Right renal cortex interstitium (tissue), 3 donors: ENCODE measurements around the gene VWA3B. TPM values are rescaled to one million over a fixed set of nuclear protein-coding genes. Genes with fewer than 3 reads are reported as not detected.
"Not testable (repeated sequence)": the region's sequence is repeated elsewhere in the genome, so short reads cannot be mapped to it uniquely, and the experiment has no call there.

ENCODE experiments used
- DNase-seq, 3 donors: peaks; one replicate each; pipeline ENCODE4 v3.0.0-alpha.2; 2013; ENCODE audit warnings: low read depth in 3 of 3, low spot score in 2 of 3
- polyA plus RNA-seq, 3 donors: library from polyadenylated mRNA; unstranded; fragments of 120-200 nt; gene quantifications; one replicate each; pipeline ENCODE4 v1.2.1, GENCODE V29; 2013; ENCODE audit not compliant: insufficient read length in 3 of 3

VWA3B gene
- polyA plus RNA-seq, 3 donors = 0.40 to 0.72 (median 0.54) TPM

GRCh38 chr2:98293030-98293429, 206.1 kb downstream of the VWA3B start:
- DNase-seq = no peak

GRCh38 chr2:98293931-98294687, 207.1 kb downstream of the VWA3B start:
- DNase-seq = no peak

GRCh38 chr2:98294711-98295110, 207.7 kb downstream of the VWA3B start:
- no peak for DNase-seq

- DNase-seq = no peak
Observed at GRCh38 chr2:98295275-98295674, 208.3 kb downstream of the VWA3B start.

- no peak for DNase-seq
Observed at GRCh38 chr2:98295721-98296414, 208.9 kb downstream of the VWA3B start.

GRCh38 chr2:98296440-98296839, 209.5 kb downstream of the VWA3B start:
- DNase-seq = no peak

GRCh38 chr2:98297817-98298682, 211.1 kb downstream of the VWA3B start:
- no peak for DNase-seq

- no peak for DNase-seq
Observed at GRCh38 chr2:98298683-98299164, 211.8 kb downstream of the VWA3B start.

GRCh38 chr2:98299211-98299905, 212.4 kb downstream of the VWA3B start:
- no peak for DNase-seq

- no peak for DNase-seq
Observed at GRCh38 chr2:98300141-98300874, 213.3 kb downstream of the VWA3B start.

GRCh38 chr2:98301469-98301868, 214.5 kb downstream of the VWA3B start:
- DNase-seq = no peak

- DNase-seq = not testable (repeated sequence)
Observed at GRCh38 chr2:98307131-98307696, 220.2 kb downstream of the VWA3B start.

GRCh38 chr2:98308068-98308467, 221.1 kb downstream of the VWA3B start:
- DNase-seq = no peak

GRCh38 chr2:98308532-98308931, 221.6 kb downstream of the VWA3B start:
- DNase-seq = no peak

GRCh38 chr2:98309580-98309979, 222.6 kb downstream of the VWA3B start:
- DNase-seq = no peak

- DNase-seq = no peak
Observed at GRCh38 chr2:98310010-98310409, 223.0 kb downstream of the VWA3B start.

GRCh38 chr2:98311090-98311489, 224.1 kb downstream of the VWA3B start:
- DNase-seq = no peak

- DNase-seq = no peak
Observed at GRCh38 chr2:98311771-98312545, 225.0 kb downstream of the VWA3B start.
